PC-3 (cell line): ENCODE data around the gene EMX2.

ENCODE experiments used
- CTCF ChIP-seq: fragments of 300-600 bp; sonication (generic); conservative IDR thresholded peaks from 2 replicates; pipeline ENCODE4 v1.5.1; 2017; ENCODE audit warnings: antibody characterized with exemption, low read depth, mild to moderate bottlenecking, low read length
- EZH2 ChIP-seq: fragments of 300-600 bp; sonication (generic); IDR thresholded peaks from one replicate; pipeline ENCODE4 v1.6.1; 2017; ENCODE audit warnings: antibody characterized with exemption, mild to moderate bottlenecking, low read length; ENCODE audit not compliant: unreplicated experiment
- EZH2phosphoT487 ChIP-seq: fragments of 300-600 bp; sonication (generic); IDR thresholded peaks from 2 replicates; pipeline ENCODE4 v1.6.1; 2018; ENCODE audit warnings: mild to moderate bottlenecking, antibody characterized with exemption, low read length, borderline replicate concordance

- TF ChIP-seq CTCF (no peak), EZH2phosphoT487 (no peak), EZH2 (no peak)
Observed at GRCh38 chr10:117499248-117500105, 43.1 kb upstream of the EMX2 start.
